Activated T-helper 1 cell treated with anti-CD3 and anti-CD28 coated beads, Interleukin-12 subunit alpha, Interleukin-12 subunit beta, Interleukin-2, Interleukin-4 antibody, amounts not matched to agents 30 ng/mL and 10 ng/mL and 1 ng/mL, durations not matched to agents 14 hours and 24 hours and 36 hours (primary cell): ENCODE measurements around the gene CHRNA9. TPM values are rescaled to one million over a fixed set of nuclear protein-coding genes. Genes with fewer than 3 reads are reported as not detected.

ENCODE experiments used
- total RNA-seq: library from RNA; stranded (reverse); gene quantifications from 2 replicates; pipeline ENCODE4 v1.2.3, GENCODE V29; 2022

The CHRNA9 gene
- total RNA-seq, 1 donor from 2014 or later = not detected

Other genes with a start within 250 kb of the CHRNA9 start
- gene RHOH, start 138.3 kb upstream of the CHRNA9 start, total RNA-seq = 105 and 111 TPM in 2 replicates